Endometrial microvascular endothelial cells (primary cell): ENCODE results near the gene RIPPLY1. TPM values are rescaled to one million over a fixed set of nuclear protein-coding genes. Genes with fewer than 3 reads are reported as not detected.

Source experiments
- in situ Hi-C: cut with HindIII; loops from 2 replicates; pipeline ENCODE4 v1.10.0; 2017; ENCODE audit warnings: low sequenced_read_pairs, low pct_unique_long_range_greater_than_20kb; ENCODE audit errors: inconsistent ontology term
- total RNA-seq: library from RNA; depleted of rRNA; stranded (reverse); fragments of >200 nt; gene quantifications from one replicate; pipeline ENCODE4 v1.2.3, GENCODE V29; 2015; ENCODE audit errors: inconsistent ontology term

The RIPPLY1 gene, protein sequence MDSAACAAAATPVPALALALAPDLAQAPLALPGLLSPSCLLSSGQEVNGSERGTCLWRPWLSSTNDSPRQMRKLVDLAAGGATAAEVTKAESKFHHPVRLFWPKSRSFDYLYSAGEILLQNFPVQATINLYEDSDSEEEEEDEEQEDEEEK
- total RNA-seq: not detected

GRCh38 chrX:106903291-106903824, at the start of gene RIPPLY1:
Gene RIPPLY1 (minus strand): TSS chrX:106903341. CDS start chrX:106903287, 54 bp downstream.
- in situ Hi-C loops: no loop called here

DNA sequence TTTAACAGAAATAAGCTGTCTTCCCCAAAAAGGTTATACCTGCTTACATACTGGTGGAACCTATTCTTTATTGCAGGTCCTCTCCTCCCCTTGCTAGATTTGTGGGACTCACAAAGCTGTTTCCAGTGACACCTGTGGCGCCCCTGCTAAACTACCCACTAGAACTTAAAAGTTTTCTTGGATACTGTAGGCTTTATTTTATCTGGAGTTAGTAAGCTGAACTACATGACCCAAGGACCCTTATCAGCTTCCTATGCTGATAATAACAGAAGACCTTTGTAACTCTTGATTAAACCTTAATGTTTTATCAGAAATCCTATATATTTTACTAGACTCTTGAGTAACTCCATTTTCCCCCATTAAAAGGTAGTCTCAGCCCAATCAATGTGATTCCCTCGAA, 49.4 kb upstream of the RIPPLY1 start:
- in situ Hi-C loops: no loop called here

- in situ Hi-C loops: no loop called here
Measured at GRCh38 chrX:106952089-106952488, 48.9 kb upstream of the RIPPLY1 start.

DNA sequence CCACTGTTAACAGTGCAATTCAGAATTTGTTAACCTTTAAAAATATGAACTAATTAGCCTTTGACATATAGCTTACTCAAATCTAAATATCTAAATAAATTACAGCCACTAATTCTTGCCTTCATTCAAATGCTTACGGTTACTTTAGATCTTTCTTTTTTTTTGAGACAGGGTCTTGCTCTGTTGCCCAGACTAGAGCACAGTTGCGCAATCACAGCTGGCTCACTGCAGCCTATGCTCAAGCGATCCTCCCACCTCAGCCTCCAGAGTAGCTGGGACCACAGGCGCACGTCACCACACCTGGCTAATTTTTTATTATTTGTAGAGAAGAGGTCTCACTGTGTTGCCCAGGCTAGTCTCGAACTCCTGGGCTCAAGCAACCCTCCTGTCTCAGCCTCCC, 48.1 kb upstream of the RIPPLY1 start:
- in situ Hi-C loops: no loop called here

DNA sequence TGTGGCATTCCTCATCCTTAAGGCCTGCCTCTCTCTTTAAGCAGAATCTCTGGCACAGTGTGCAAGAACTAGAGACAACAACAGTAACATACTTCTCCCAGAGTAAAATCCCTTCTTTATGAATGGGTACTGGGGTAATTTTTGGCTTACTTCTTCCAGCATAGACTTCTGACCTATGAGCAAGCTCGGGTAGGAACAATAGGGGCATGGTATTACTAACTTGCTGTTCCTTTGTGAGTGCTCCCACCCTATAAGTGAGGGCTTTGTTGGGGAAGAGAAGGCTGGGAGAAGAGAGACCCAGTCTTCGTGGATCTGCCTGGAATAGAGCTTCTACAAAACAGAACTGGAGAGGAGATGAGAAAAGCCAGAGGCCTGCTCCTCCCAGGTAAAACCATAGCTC, 47.2 kb upstream of the RIPPLY1 start:
- in situ Hi-C loops: no loop called here

- in situ Hi-C loops: no loop called here
Measured at GRCh38 chrX:106949366-106949765, 46.2 kb upstream of the RIPPLY1 start.

- in situ Hi-C loops: no loop called here
Measured at GRCh38 chrX:106948641-106949040, 45.5 kb upstream of the RIPPLY1 start.

- in situ Hi-C loops: no loop called here
Measured at GRCh38 chrX:106946464-106946863, 43.3 kb upstream of the RIPPLY1 start.

DNA sequence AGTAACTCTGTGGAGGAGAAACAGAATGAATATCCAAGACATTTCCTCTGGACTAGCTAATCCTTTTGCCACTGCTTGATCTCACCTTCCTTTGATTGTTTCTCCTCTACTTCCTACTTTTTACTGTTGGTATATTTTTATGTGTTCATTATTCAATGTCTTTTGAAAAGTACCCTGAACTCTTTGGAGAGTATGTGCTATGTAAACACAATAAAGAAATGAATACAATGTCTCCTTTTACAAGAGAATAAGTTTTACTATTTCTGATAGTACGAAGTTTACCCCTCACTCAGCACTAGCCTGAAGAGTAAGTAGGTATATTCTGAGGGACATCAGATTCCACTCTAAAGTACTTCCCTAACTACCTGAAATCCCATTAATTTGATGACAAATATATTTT, 36.9 kb upstream of the RIPPLY1 start:
- in situ Hi-C loops: no loop called here

GRCh38 chrX:106939566-106939965, 36.4 kb upstream of the RIPPLY1 start:
- in situ Hi-C loops: no loop called here

DNA sequence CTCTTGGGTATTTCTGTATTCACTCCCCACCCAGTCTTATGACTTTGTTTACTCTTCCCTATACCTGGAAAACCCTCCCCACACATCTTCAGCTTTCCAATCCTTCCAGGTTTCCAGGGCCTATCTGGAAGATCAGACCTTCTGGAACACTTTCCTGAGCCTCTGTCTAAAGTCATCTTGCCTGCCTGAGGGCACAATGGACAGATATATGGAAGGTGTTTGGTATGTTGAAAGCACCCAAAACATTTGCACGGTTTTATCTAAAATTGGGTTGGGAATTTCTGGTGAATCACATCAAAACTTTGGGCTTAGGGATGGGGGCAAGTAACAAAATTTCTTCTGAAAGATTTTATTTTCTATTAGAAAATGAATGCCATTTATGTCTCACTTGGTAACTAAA, 33.1 kb upstream of the RIPPLY1 start:
- in situ Hi-C loops: no loop called here

DNA sequence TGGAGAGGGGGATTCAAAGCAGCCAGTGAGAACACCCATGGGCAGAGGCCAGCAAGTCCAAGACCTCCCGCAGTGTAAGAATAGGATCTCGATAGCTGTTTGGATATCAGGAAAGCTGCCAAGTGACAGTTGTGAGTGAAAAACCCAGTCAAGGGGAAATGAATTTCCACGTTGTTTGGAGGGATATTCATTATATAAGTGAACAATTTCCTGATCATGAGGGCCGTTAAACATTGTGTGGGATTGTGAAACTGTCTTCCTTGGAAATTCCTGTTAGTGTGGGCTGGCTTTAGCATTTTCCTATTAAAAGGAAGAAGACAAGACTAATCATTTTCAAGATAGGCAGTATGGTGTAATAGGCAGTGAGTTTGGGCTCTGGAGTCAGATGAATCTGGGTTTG, 32.0 kb upstream of the RIPPLY1 start:
- in situ Hi-C loops: no loop called here

DNA sequence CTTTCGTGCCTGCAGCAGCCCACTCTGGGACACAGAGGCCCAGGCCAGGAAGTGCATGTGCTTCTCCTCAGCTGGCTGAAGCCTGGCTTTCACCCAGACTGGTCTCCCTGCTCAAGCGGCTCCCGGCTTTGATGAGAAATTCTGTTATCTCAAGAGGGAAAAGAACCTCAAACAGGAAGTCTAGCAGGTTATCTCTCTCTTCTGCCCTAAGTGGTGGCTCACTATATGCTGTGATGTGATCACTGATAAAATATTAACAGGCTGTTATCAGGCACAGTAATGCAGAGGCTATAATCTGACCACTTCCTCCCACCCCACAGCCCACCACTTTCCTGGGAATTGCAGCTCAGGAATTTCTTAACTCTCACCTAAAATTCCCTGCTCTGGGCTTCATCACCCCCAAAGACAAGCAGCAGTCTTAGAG, 30.4 kb upstream of the RIPPLY1 start:
- in situ Hi-C loops: no loop called here

DNA sequence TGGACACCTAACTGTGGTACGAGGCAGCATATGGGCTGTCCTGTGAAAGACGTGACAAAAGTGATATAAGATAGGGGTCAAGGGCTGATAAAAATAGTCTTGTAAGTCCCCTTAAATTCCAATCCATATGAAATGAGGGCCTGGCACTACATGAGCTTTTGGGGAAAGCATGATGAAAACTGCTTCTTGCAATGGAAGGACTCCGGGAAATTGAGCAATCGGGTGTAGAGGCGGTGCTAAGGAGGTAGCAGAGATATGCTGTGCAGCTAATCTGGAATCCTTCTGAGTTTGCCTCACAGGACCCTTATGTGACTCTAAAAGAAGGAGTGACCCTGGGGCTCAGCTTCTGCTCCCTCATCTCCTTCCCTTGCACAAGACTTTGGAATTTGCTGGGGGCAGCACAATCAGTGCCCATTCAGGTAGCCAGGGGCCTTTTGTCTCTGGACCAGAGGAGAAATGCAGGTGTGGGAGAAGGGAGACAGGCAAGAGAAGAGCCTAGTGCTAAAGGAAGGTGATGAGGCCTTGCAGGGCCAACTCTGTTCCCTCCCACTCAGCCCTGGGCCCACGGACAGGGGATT, 29.9 kb upstream of the RIPPLY1 start:
- in situ Hi-C loops: no loop called here

GRCh38 chrX:106932492-106932923, 29.4 kb upstream of the RIPPLY1 start:
- in situ Hi-C loops: no loop called here

DNA sequence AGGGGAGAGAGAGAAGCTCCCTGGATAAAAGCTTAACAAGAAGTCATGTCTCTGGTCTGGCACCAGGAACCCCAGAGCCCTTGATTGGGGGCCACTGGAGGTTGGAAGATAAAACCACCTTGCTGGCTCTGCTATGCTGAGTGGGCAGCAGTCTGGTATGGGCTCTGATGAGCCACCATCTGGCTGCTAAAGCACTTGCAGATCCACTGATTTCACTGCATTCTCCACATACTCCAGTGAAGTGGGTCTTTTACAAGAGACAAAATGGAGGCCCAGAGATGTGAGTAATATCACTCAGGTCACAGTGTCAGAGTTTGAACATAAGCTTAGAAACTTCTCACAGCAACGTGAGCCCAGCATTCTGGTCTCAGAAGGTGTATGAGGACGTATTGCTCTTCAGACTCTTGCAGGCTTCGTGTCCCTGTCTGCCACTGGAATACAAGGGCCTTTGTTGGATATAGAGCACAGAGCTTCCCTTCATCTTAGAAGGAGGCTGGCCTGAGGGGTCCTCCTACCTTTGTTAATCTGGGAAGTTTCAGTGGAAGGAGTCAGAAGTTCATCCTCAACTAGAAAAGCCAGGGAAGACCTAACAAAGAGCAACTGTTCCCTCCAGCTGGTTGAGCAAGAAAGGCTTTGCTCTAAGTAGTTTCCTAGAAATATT, 28.8 kb upstream of the RIPPLY1 start:
- in situ Hi-C loops: no loop called here

GRCh38 chrX:106928227-106928626, 25.1 kb upstream of the RIPPLY1 start:
- in situ Hi-C loops: no loop called here

DNA sequence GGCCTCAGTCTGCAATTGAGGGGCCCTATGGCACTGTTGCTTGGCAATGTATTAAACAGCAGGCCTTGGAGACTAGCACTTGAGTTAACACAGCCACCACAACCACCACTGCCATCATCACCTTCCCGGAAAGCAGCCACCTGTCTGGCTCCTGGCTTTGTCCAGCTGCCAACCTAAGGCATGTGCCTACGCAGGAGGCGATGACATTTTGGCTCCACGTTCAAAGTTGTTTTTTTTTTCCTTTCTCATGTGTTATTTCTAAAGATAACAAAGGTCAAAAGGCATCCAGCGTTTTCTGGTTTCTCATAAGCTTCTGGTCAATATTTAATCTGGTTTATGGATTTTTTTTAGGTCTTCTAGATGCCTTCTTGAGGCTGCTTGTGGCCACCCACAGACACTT, 24.6 kb upstream of the RIPPLY1 start:
- in situ Hi-C loops: no loop called here

DNA sequence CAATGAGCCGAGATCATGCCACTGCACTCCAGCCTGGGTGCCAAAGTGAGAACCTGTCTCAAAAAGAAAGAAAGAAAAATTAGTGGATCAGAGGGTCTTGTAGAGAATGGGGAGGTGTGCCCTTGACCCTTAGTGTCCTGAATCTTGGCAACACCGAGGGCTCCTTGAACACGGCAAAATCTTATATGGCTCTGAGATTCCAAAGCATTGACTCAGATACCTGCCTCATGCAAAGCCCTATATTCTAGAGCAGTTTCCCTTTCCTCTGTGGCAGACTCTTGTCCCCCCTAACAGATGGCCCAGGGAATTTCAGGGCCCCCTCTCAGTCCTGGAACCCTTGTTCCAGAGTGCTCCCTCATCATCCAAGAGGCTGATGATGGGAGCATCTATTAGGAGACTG, 23.9 kb upstream of the RIPPLY1 start:
- in situ Hi-C loops: no loop called here

DNA sequence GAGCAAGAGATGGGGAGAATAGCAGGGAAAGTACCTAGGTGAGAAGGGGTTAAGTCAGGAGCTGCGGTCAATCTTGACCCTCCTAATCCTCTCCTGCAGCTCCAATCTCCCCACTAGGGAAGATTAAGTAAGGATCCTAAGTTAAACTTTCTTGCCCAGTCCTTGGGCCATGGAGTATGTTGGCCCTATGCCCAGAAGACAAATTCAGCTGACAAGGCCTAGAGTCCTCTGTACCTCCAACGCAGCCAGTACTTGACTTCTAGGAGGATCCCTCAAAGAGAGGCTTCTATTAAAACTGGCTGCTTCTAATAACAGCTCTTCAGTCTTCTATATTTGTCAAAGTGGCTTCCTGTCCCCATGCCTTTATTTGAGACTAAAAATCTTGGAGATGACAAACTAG, 18.5 kb upstream of the RIPPLY1 start:
- in situ Hi-C loops: no loop called here
